HG03108 (cell line): ENCODE measurements around the gene CACNA2D2.

ENCODE experiments used
- ATAC-seq: cut with Tn5 transposase; IDR thresholded peaks from one replicate; pipeline ENCODE4 v1.9.1; 2021; ENCODE audit warnings: moderate library complexity; ENCODE audit not compliant: unreplicated experiment

The CACNA2D2 gene

GRCh38 chr3:50503504-50504342 lies at the start of gene CACNA2D2:
TSS of gene CACNA2D2 (minus strand) at chr3:50503634. CDS start at chr3:50503423, 211 bp downstream.
- ATAC-seq: no peak

- ATAC-seq: no peak
Observed at GRCh38 chr3:50552598-50552997, 49.2 kb upstream of the CACNA2D2 start.

DNA sequence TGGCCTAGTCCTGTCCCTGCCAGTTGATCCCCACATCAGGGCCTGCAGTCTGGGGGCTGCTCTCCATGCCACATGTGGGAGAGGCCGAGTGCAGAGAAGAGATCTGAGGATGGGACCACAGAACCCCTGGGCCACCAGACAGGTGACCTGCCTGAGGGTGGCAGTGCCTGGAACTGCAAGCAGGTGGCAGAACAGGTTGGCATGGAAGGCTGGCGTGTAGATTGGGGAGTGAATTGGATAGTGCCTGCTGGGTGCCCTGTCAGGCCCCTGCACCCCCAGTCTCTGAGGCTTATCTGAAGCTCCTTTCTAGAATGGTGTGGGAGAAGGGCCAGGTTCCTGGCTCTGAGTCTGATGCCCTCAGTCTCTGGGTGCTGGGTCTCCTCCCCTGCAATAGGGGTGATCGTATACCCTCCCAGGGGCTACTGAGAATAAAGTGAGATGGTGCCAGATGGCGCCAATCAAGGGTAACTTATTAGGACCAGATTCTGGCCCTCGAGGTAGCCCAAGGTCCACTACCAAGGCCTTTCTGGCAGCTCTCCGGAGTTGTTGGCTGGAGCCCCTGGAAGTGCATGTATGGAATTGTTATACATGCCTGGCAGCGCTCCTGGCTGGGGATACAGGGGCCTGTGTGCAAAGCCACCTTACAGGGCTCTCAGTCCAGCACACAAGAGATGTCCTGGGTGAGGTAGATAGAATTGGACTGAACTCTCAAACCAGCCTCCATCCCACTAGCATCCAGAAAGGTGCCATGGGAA lies 48.4 kb upstream of the CACNA2D2 start:
- ATAC-seq: no peak

DNA sequence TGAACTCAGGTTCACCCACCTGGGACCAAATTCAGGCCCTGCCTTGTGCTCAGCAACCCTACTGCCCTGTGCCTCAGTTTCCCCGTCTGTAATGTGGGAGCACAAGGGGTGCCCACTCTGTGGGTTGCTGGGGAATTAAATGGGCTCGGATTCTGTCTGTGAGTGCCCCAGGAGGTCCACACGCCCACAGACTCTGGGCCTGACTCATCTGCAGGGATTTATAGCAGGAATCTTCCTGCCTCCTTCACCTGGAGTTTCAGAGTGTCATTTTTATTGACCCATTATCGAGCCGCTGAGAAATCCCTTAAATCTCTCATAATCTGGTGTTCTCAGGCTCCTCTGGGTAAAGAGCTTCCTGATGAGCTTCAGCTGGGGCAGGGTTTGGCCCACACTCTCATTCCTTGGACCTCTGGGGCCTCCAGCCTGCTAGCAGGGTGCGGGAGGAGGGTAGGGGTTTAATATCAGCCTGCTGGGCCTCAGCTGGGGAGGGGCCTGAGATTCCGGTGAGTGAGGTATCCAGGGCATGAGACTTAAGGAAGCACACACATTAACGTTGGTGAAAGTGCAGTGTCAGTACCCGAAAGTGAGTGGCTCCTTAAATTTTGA lies 47.7 kb upstream of the CACNA2D2 start:
- no peak for ATAC-seq

- no peak for ATAC-seq
Observed at GRCh38 chr3:50550079-50550736, 46.8 kb upstream of the CACNA2D2 start.

DNA sequence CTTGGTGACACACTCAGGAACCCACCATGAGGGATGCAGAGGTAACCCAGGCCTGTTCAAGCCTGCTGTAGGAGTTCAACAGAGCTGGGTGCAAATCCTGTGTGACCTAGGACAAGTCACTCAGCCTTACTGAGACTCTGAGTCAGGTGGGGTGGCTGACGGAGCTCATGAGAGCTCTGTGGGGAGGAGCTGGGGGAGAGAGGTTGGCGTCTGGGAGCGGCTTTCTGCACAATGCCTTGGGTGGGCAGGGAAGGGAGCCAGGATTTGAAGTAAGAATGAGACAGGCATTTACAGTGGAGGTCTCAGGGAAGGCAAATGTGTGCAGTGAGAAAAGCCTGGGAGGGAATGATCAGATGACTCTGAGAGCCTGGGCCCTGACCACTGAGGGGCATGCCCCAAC lies 45.8 kb upstream of the CACNA2D2 start:
- ATAC-seq: no peak

- no peak for ATAC-seq
Observed at GRCh38 chr3:50545781-50546180, 42.3 kb upstream of the CACNA2D2 start.

DNA sequence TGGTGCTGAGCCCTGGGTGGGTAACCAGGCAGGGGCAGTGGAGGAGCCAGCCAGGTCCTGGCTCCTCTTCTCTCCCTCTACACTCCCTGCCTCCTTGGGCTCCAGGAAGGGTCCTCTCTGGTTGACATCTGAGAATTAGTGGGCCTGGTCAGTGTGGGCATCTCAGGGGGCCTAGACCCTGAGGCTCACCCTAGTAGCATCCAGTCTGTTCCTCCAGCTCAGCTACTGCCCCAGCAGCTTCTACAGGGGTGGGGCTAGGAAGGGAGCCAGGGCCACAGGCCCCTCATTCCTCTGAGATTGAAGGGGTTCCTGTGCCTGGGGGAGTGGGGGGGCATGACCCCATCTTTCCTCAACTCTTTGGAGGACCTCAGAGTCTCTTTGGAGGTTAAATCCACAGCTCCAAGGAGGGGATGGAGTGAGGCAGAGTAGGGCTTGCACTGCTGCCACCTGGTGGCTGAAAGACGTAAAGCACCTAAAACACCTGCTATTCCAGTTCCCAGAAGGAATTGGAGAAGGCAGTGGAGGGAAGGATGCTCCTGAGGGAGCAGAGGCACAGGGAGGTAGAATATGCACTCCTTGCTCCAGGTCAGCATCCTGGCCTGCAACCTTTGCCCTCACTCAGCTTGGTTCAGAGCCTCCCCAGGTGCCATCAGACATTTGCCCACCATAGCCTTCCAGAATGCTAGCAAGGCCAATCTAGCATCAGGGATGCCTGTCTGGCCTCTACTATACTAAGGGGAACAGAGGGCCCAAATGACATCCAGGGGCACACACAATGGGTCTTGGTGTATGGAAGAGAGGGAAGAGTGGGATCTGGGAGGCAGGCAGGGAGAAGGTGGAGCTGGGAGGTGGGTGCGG lies 39.0 kb upstream of the CACNA2D2 start:
- ATAC-seq: no peak

DNA sequence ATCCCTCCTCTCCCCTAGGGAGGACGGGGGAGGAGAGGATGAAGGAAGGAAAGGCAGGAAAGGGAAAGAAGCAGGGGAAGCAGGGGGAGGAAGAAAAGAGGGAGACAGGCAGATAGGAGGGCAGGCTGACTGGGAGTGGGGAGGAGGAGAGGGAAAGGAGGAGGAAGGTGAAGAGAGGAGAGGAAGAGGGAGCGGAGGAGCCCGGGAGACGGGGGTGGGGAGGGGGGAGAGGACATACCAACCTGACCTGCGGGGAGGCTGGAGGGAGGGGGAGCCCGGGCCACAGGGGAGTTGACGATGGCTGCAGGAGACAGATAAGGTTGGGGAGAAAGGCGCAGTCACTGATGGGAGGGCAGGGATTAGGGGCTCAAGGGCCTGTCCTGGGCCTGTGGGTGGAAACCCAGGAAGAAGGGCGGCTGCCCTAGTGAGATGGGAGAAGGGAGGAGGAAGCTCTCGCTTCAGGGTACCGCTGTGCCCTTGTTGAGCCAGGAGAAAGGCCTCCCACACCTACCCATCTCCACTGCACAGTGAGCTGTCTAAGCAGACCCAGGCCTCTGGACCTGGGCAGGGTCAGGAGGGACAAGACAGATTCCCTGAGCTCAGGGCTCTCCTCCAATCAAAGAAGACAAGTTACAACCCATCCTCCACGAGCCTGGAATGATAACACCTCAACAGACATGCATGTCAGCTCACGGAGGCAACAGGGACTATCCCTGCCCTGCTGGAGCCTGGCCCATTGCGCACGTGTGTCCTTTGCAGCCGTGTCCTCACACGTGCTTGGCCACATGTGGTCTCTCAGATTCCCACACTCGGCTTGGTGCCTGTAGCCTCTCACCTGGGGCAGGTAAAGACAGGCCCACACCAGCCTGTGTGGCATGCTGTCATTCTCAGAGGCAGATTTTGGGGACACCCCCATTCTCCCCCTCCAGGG lies 36.2 kb upstream of the CACNA2D2 start:
- ATAC-seq: no peak

DNA sequence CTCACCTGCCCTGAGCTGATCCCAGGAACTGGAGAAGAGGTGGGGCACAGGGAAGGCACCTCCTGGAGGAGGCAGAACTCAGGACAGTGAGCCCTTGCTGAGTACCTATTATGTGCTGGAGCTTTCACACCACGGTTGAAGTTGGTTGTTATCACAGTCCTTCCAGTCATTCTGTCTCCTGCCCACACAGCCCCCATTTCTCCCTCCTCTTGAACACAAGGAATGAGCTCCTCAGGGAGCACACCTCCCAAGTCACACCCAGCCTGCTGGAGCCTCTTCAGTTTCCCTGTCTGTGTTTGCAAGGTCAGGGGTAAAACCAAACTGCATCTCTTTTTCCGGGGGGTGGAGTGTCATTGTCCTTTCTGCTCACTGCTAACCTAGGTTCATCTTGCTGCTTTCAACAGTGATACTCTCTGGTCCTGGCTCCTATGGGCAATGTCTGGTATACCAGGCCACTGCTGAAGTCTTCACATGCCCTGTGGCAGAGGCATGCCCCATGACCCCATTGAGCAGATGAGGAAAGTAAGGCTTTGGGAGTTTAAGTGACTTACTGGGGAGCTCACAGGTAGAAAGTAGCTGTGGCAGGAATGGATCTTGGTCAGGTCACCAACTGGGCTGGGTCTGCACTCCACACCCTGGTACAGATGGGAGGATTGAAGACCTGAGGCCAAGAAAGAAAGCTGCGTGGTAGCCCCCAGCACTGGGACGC lies 34.1 kb upstream of the CACNA2D2 start:
- no peak for ATAC-seq

- ATAC-seq: no peak
Observed at GRCh38 chr3:50536471-50537180, 33.2 kb upstream of the CACNA2D2 start.

DNA sequence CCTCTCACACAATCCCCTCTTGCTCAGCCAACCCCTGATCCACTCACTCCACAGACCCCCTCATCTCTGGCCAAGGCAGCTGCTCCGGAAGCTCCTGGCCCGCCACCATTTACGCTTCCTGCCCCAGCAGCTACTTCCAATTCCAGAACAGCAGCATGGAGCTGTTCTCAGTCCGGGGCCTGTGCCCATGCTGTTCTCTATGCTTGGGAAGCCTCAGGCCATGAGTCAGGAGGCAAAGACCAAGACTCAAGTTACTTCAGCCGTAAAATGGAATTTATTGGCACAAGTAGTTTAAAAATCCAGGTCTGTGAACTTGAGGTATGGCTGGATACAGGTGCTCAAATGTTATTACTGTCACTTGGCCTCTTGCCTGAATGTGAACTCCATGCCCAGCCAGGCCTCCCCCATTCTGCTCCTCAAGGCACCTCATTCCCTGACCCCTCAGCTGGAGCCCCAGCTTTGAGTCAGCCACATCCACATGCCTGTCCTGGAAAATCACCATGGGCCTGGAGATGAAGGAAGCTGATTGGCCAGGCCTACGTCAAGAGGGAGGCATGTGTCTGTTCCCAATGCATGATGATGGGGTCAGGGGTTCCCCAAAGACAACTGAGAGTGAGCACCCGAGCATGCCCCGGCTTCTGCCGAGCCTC lies 31.4 kb upstream of the CACNA2D2 start:
- ATAC-seq: no peak

DNA sequence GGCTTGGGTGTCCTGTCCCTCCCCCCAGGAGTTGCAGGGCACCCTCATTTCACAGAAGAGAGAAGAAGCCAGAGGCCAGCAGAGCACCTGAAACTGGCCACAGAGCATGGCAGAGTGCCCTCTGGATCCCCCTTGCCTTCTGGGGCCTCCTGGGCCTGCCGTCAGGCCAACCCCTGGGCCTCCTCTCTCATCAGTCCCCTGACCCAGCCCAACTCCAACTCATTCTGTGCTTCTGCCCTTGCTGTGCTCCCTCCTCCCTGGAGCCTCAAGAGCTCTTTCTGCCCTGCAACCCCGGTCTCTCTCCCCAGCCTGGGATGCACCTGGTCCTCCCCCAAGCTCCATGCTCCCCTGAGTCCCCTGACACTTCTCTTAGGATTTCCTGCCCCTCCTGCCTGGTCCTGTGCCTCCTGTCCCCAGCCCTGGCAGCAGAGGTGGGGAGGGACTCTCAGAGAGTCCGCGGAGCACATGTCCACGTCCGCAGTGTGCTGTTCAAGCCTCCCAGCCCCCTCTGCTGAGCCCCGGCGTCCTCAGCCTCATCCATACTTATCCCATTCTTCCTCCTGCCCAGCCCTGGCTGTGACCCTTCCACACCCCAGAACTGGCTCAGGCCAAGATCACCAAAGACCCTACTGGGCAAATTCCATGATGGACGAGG lies 30.5 kb upstream of the CACNA2D2 start:
- ATAC-seq: no peak

DNA sequence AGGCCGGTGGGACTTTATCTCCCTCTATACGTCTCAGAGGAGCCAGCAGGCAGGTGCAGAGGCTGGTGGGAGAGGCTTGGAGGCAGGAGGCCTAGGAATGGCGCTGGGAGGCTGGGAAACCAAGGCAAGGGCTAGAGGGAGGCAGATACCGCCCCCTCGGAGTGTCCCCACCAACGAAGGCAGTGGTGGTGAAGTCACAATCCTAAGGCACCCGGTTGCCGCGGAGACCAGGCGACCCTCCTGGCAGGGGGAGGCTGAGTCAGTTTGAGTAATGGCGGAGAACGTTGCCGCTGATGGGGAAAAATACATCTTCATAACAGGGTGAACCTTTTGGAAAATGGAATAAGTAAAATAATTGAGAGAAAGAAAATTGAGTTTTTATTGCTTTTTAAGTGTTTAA lies 29.9 kb upstream of the CACNA2D2 start:
- no peak for ATAC-seq

GRCh38 chr3:50532062-50532705 lies 28.8 kb upstream of the CACNA2D2 start:
- ATAC-seq: no peak

- no peak for ATAC-seq
Observed at GRCh38 chr3:50531201-50531600, 27.8 kb upstream of the CACNA2D2 start.
